Measurements from ENCODE around the gene TCF25.
"Not testable (repeated sequence)": the region's sequence is repeated elsewhere in the genome, so short reads cannot be mapped to it uniquely, and the experiment has no call there.

The TCF25 gene

GRCh38 chr16:89873109-89873971, at the start of gene TCF25:
Gene TCF25 (plus strand): TSS chr16:89873592. CDS start chr16:89873668, 76 bp downstream.
- DNase-seq, result no peak

- DNase-seq, result not testable (repeated sequence)
These were observed 49.6 kb upstream of the TCF25 start for GRCh38 chr16:89823824-89824148.

- no peak for DNase-seq
These were observed 46.6 kb upstream of the TCF25 start for GRCh38 chr16:89826531-89827382.

GRCh38 chr16:89827383-89828198, 45.8 kb upstream of the TCF25 start:
- no peak for DNase-seq

GRCh38 chr16:89828199-89828869, 45.1 kb upstream of the TCF25 start, which contains the start of gene SPIRE2:
Gene SPIRE2 (plus strand): TSS chr16:89828475. CDS start chr16:89828551, 76 bp downstream.
- no peak for DNase-seq

GRCh38 chr16:89828870-89829629, 44.3 kb upstream of the TCF25 start:
- DNase-seq, result no peak

GRCh38 chr16:89829630-89830437, 43.6 kb upstream of the TCF25 start:
- no peak for DNase-seq

GRCh38 chr16:89831810-89832328, 41.5 kb upstream of the TCF25 start:
- DNase-seq, result no peak

- DNase-seq, result not testable (repeated sequence)
These were observed 39.6 kb upstream of the TCF25 start for GRCh38 chr16:89833664-89834363.

- DNase-seq, result not testable (repeated sequence)
These were observed 38.5 kb upstream of the TCF25 start for GRCh38 chr16:89834813-89835363.

- not testable (repeated sequence) for DNase-seq
These were observed 36.9 kb upstream of the TCF25 start for GRCh38 chr16:89836484-89836883.

GRCh38 chr16:89837014-89837546, 36.3 kb upstream of the TCF25 start:
- no peak for DNase-seq

- DNase-seq, result no peak
These were observed 32.1 kb upstream of the TCF25 start for GRCh38 chr16:89841275-89841674.

GRCh38 chr16:89842471-89843408, 30.7 kb upstream of the TCF25 start:
- no peak for DNase-seq

- DNase-seq, result no peak
These were observed 29.7 kb upstream of the TCF25 start for GRCh38 chr16:89843409-89844350.

GRCh38 chr16:89844739-89845339, 28.6 kb upstream of the TCF25 start:
- DNase-seq, result no peak

All from NCI-H510A (cell line).